T-helper 2 cell treated with Interferon-gamma antibody and Interleukin-4, amounts not matched to agents 100 ng/mL and 5 ng/mL, for 36 hours (primary cell): ENCODE data around the gene SCN3B. TPM values are rescaled to one million over a fixed set of nuclear protein-coding genes. Genes with fewer than 3 reads are reported as not detected.

ENCODE experiments used
- intact Hi-C: fragments of 100-400 bp; cut with micrococcal nuclease; formaldehyde crosslinking; loops from one replicate; pipeline ENCODE4 v1.15.1; 2023
- total RNA-seq: library from RNA; stranded (reverse); gene quantifications from 2 replicates; pipeline ENCODE4 v1.2.3, GENCODE V29; 2022

The SCN3B gene
- total RNA-seq, 1 donor from 2014 or later: not detected

DNA sequence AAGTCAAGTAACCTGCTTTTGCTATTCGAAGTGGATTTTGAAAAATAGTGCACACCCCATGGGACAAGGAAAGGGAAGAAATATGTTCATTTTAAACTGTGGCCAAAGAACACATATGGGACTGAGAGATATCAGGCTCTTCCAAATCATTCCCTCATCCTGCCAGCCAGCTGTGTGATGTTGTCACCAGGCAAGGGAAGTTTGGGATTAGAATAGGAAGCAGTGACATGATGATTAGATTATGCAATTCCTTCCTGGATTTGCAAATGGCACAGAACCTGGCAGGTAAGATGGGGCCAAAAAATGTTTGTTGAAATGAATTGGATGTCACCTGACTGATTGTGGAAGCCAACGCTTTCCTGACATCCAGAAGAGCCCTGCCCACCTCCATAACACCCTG, 4.9 kb upstream of the SCN3B start:
- intact Hi-C loops: no loop called here

DNA sequence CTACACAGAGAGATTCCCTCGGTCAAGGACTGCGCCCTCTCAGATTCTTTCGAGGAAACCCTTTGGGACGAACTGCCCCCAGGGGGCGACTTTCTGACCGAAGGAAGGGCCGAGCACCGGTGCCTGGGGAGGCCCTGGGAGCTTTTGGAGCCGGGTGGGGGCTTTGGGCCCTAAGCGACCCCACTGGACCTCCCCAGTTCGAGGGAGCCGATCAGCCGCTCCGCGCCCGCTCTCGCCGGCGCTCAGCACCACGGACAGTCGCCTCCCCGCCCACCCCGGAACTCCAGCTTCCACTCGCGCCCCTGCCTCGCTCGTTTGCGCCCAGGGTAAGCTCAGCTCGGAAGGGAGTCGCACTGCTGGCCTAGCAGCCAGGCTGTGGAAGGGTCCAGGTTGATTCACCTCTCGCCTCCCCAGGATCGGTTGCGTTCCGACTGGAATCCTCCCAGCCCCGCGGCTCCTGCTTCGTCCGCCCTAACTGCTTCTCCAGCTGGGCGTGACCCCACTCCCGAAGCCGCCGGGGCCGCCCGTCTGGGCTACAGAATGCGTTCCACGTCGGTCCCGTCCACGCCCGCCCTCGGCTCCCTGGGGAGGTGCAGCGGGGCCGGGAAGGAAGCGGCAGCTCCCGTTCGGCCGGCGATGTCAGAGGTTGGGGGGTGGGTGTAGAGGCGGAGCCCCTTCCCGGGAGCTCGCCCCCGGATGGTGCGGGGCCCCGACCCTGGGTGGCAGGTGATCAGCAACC, 428 bp downstream of the SCN3B start:
- intact Hi-C loops: no loop called here

DNA sequence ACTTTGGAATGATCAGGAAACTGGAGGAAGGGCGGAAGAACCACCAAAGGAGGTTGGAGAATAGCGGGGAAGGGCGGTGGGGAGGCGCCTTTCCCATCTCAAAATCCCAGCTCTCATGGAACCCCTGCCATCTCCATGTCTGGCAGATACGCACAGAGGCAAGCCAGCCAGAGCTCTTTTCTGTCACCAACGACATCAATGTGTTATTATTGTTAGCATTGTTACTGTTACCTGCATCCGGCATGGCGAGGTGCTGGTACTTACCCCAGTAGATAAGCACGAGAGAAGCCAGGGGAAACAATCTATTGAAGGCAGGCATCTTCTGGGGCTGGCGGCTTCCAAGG, 969 bp downstream of the SCN3B start:
- intact Hi-C loops: no loop called here

DNA sequence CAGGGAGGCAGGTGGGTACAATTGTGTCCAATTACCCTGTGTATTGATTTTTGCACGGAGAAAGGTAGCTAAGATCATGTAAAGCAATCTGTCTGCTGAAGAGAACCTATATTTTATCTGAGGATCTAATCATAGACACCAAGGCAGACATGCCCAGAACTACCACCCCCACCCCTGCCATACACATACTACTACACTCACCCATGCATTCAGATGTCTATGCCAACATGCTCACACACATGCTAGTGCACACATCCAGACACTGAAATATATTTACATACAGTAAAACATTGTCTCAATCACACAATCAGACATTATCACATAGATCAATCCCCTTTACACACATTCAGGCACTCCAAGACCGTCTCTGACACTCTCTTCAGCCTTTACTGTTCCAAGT, 1.8 kb downstream of the SCN3B start:
- intact Hi-C loops: no loop called here

DNA sequence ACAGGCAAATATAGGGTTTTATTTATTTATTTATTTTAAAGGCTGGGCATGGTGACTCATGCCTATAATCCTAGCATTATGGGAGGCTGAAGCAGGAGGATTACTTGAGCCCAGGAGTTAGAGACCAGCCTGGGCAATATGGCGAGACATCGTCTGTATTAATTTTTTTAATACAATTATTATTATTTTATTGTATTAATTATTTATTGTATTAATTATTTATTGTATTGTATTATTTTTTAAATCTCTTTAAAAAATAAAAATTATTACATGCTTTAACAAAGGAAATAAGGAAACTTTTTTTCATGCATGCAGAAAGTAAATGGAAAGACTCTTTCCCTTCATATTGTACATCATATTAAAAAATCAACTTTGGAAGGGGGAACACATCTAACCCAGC, 3.5 kb downstream of the SCN3B start:
- intact Hi-C loops: no loop called here

DNA sequence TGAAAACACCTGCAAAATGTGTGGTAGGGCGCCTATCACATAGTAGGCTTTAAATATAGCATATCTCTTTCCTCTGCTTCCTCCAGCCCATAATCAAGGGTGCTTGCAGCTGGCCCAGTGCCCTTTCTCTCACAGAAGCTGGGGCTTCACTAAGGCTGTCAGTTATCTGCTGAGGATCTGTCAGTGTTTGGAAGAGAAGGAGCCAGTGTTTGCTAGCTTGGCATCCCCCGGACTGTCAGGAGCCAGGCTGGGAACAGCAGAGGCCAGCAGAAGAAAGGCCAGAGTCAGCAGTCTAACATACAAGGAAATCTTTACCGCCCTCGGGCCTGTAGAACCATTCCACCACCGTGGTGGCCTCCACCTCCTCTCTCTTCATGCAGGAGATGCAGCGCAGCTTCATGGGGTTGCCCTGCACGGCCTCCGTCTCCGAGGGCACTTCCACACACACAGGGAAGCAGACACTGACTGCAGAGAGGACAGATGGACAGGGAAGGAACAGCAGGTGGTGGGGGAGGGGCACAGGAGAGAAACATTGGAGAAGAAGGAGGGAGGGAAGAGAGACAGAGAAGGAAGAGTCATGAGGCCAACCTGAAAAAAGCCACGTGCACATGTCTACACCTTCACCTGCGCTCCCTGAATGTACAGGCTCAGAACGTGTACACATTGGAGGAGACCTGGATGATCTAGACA, 9.0 kb downstream of the SCN3B start:
- intact Hi-C loops: no loop called here

DNA sequence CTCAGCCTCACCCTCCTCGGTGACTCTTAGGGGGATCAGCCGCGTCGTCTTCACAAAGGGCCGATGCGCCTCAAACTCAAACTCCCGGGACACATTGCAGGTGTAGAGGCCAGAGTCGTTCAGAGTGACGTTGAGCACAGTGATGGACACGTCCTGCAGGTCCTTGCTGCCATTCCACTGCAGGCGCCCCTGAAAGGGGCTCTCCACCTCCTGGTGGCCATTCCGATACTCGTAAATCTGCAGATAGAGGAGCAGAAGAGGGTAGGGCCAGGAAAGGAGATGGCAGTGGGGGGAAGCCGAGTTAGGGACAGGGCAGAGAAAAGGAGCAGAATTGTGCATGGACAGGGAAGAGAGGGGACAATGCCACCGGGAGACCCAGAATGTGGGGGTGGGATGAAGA, 12.0 kb downstream of the SCN3B start:
- intact Hi-C loops: loop anchor here (5.0 kb wide), 1 partner anchor 555 kb away; no protein-coding TSS in a partner anchor

DNA sequence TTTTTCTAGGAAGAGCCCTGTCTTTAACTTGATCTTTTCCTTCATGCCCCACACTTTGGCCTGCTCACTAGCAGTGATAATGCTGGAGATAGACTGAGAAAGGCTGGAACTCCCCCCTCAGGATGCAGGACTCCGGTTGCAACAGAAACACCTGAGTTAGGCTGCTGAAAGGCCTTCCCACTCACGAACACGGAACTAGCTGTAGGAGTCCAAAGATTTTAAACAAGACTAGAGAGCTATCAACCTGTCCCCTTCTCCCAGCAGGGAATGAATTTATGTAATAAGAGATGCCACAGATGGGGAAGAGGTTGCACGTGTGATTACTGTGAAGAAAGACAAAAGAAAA, 13.0 kb downstream of the SCN3B start:
- intact Hi-C loops: loop anchor here (1.0 to 5.0 kb wide), 2 partner anchors 66 to 556 kb away; no protein-coding TSS in a partner anchor

DNA sequence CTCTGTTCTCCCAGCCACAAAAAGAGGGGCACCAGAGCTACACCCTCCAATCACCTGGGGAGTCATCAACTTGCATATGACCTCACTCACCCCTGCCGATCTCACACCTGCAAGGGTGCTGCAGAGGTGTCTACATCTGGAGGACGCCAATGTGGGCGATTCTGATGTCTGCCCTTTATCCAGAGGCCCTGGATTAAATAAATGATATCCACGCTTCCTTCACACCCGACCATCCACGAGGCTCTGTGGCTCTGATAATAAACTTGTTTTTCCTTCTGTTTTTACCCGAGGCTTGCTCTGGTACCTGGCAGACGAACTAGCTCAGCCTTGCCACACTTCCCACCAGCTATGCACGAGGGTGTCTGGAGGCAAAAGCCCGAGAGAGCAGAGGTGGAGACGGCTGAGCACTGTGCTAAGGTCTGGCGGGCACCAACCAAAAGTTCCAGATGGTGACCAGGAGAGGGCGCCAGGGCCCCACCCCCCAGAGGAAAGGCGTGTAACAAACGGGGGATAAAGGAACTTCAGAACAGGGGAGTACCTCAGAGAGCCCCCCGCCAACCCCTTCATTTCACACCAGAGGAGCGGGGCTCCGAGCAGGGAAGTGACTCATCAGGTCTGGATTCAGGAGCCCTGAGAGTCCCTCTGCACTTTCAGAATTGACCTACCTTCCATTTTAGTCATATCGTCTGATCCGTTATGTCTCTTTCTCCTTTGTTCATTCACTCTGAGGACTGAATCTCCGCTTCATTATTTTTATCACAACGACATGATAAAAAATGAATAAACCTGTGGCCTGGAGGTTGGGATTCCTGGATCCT, 13.5 kb downstream of the SCN3B start:
- intact Hi-C loops: loop anchor here (1.0 to 5.0 kb wide), 2 partner anchors 66 to 556 kb away; no protein-coding TSS in a partner anchor

DNA sequence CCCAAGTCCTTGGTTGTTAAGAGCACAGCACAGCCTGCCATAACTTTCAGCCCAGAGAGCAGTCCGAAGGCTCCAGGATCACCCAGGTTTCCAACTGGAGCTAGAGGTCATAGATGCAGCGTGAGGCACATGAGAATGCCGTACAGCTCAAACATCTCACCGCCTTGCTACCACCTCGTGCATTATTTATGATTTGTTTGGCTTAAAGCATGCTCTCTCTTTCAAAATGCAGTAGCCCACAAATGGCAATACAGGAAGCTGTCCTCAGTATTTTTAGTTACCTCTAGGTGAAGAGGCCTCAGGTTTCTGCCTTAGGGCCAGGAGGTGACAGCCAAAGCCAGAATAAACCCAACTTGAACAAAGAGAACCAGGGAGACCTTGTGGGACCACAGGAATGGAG, 14.4 kb downstream of the SCN3B start:
- intact Hi-C loops: loop anchor here (5.0 kb wide), 1 partner anchor 557 kb away; no protein-coding TSS in a partner anchor

DNA sequence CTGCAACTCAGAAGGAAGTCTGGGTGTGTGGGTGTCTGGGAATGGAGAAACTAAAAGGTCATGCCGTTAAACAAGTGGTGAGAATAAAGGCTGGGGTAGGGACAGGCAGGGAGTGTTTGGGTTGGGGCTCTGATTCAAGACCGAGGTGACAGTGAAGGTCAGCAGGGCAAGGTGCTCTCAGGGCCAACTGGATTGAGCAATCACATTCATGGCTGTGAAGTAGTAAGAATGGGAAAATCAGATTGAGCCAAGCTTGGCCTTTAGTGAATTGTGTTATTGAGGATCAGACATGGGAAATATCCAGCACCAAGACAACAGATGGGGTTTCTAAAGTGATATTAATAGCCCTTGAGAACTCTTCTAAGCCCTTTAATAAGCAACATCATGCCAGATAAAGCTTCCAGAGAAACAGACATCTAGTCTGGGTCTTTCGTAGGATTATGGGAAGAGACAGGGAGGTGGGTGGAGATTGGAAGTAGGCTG, 24.3 kb downstream of the SCN3B start:
- intact Hi-C loops: no loop called here

DNA sequence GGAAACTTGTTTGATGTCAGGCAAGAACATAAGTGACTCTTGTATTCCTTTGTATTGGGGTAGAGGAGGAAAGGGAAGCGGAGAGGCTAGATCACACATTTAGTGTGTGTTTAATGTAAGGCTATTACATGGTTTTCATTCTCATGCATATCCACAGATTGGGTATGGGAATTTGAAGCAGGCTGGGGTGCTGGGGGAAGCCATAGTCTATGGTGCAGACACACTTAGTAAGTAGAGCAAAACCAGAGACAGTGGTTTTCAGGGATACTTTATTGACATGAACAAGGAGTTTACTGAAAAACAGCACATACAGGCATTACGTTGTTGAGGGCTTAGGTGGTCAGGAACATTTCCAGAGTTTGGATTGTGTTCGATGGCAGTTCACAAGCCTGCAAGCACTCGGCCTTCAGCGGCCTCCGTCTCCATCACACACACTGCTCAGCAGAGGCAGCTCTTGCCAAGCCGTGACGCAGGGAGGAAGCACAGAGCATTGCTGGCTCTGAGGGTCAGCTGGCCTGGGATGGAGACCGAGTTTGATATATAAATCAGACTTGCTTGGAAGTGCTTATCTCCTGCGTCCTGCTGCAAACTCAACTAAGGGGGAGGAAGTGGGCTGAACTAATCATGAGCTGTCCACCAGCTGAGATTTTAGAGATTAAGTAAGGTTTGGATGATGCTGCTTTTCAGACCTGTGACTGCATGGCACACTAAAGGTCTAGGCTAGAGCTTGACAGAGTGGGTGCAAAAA, 25.3 kb downstream of the SCN3B start:
- intact Hi-C loops: no loop called here

DNA sequence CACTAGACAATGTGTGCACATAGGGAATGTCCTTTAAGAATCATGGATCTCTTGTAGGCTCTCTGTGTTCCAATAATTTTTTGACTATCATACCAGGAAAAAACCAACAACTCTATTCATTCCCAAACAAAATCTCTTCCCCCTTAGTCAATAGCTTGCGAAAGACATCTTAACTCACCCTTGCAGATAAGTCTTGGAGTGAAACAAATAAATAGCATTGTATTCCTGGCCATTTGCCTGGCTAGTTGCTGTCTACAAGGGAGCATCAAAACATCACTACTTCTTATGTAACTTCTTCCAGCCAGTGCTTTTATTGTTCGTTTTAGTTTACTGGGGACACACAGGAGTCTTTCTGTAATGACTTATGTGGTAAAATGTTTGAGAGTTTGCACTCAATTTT, 29.4 kb downstream of the SCN3B start:
- intact Hi-C loops: no loop called here

DNA sequence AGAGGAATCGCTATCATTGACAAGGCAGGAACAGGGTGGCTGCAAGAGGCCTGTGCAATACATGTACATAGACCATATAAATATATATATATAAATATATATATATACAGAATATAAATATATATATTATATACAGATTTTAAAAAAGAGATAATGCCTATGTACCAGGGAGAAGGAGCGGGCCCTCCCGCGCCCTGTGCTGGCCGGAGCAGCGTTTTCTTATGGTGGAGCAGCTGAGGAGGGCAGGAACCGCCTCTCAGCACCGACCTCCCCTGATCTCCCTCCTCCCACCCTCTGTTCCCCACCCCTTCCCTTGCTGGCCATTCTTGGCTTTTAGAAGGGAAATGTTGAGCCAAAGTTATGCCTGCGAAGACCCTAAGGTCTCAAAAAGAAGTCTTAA, 31.8 kb downstream of the SCN3B start:
- intact Hi-C loops: no loop called here

DNA sequence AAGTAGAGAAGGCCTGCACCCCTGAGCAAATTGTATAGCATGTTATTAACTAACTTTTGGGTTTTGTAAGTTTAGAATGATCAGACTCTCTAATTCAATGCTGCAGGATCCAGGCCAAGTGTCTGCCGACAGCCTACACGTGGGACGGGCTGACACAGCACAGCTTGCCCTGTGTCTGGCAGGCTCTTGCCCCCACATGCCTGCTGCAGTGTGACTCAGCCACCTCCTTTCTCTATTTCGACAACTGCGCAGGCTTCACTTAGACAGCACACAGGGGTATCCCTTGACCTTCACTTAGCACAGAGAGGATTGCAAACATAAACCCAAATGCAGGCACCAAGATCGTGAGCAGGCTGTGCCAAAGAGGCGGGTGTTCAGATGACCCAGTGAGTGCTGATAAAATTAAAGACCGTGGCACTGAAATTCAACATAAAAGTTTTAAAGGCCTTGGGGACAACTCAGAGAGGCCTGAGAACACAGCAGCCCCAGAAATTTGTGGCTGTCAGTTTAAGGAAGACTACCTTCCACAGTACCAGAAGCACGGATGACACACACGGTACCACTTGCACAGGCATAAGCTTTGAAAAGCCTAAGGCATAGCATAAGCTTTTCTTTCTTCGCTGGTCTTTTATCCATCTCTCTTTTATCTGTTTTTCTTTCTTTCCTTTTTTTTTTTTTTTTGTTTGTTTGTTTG, 37.8 kb downstream of the SCN3B start:
- intact Hi-C loops: no loop called here

DNA sequence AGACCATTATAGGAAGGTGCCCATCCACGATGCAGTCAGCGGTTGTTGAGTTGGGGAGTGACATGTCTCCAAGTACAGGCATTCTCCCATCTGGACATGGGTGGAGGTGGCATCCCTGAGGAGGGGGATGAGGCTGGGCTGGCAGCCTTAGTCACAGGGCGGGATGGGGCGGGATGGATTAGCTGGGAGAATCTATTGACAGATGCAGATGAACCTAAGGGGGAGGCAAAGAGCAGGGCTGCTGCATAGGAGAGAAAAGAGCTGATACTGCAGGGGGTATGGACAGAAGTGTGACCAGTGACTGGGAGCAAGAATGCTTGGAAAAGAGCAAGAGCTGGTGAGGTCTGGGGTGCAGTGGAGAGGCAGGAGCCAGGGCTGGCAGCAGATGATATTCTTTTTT, 42.7 kb downstream of the SCN3B start:
- intact Hi-C loops: no loop called here

DNA sequence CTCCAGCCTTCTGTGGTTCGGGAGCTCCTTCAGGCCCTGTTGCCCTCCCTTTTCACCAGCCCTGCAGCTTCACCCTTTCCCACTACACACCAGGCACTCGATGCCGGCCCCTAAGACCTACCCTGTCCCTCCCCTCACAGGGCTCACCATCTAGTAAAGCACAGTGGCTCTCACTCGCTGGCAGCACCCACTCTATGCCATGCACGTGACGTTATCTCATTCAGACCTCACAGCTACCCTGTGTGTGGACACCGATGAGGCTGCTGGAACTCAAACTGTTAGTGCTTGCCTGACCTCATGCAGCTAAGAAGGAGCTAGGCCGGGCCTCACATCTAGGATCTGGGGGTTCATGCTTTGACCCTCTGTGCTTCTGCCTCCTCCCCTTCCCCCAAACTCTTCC, 45.5 kb downstream of the SCN3B start:
- intact Hi-C loops: no loop called here

DNA sequence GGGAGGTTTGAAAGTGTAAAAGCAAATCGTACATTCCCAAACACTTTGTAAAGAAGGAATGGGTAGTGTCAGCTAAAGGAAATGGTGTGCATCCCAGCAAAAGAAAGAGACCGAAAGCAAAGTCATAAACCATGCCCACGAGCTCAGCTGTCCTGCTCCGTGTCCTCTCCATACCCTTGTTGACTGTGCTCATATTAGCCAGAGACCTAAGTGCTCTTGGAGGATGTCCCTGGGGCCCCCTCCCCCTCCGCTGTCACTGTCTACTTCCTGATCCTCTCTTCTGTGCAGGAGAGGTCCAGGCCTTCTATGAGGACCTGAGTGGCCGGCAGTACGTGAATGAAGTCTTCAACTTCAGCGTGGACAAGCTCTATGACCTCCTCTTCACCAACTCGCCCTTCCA, 46.1 kb downstream of the SCN3B start:
- intact Hi-C loops: no loop called here

DNA sequence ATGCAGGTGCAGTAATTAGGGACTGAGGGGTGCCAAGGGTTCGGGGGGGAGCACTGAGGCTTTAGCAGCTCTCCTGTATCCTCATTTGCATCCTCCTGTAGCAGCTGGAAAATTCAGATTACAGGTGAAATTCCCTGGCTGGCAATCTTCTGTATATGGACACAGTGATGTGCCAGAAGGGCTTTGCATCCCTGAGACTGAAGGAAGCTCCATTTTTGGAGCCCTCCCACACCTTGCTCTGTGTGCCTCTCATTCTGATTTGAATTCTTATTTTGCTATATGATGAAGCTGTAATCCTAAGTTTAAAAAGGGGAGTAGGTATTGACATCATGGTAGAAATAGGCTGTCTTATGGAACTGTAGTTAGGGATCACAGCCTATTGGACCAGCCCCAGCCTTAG, 46.6 kb downstream of the SCN3B start:
- intact Hi-C loops: no loop called here

DNA sequence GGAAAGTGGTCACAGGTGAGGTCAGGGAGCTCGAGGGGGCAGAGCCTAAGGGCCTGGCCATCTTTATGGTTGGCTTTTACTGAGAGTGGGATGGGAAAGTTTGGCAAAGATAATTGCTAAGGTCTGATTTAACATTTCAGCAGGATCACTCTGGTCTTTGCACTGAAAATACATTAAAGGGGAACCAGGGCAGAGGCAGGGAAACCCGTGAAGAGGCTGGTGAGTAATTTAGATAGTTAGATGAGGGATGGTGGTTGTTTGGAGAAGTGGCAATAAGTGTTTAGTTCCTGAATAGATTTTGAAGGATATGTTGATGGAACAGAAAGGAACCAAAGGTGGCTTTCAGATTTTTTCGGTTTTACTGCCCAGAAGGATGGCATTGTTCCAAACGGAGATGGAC, 50.8 kb downstream of the SCN3B start:
- intact Hi-C loops: no loop called here

DNA sequence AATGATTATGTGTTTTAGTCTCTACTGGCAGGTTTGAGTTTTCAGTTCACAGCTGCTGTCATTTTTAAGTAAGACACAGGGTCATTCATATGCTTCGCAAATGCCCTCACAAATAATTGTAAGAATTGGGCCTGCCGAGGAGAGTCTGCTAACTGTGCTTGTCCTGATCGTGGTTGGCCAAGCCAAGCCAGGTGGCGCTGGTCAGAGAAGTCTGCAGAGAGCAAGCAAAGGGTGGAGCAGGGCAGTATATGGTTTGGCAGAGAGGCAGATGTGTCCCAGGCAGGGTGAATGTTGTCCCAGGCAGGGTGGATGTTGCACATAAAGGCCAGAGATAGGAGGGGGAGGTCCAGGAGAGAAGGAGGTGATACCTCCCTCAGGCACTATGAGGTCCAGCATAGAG, 52.7 kb downstream of the SCN3B start:
- intact Hi-C loops: no loop called here
